Skin of body (tissue), 2 donors: ENCODE data around the gene PIK3R1. TPM values are rescaled to one million over a fixed set of nuclear protein-coding genes. Genes with fewer than 3 reads are reported as not detected.

Experiments
- DNase-seq: peaks from one replicate; lab custom pipeline; 2025; lab: John Stamatoyannopoulos, UW
- total RNA-seq: library from RNA; depleted of rRNA; stranded (reverse); fragments of >200 nt; gene quantifications from one replicate; pipeline ENCODE4 v1.2.3, GENCODE V29; 2014

The PIK3R1 gene
- total RNA-seq, 1 donor from 2014 or later: 85.4 TPM

- DNase-seq: no peak
These were observed 53.2 kb downstream of the PIK3R1 start for GRCh38 chr5:68268852-68269130.

- DNase-seq: no peak
These were observed 54.3 kb downstream of the PIK3R1 start for GRCh38 chr5:68269820-68270219.

GRCh38 chr5:68270399-68270975 lies 54.9 kb downstream of the PIK3R1 start:
- DNase-seq: no peak

- DNase-seq: no peak
These were observed 55.6 kb downstream of the PIK3R1 start for GRCh38 chr5:68271124-68271523.

- DNase-seq: no peak
These were observed 56.7 kb downstream of the PIK3R1 start for GRCh38 chr5:68272289-68272688.

- DNase-seq: peak; percentile 60
These were observed 58.3 kb downstream of the PIK3R1 start for GRCh38 chr5:68273717-68274409.

GRCh38 chr5:68274847-68275651 lies 59.5 kb downstream of the PIK3R1 start:
- DNase-seq: peak; percentile 66

GRCh38 chr5:68276740-68277139 lies 61.2 kb downstream of the PIK3R1 start:
- no peak for DNase-seq

GRCh38 chr5:68277431-68277830 lies 61.9 kb downstream of the PIK3R1 start:
- DNase-seq: no peak

GRCh38 chr5:68279984-68280383 lies 64.4 kb downstream of the PIK3R1 start:
- DNase-seq: no peak

- DNase-seq: no peak
These were observed 66.4 kb downstream of the PIK3R1 start for GRCh38 chr5:68282001-68282400.

GRCh38 chr5:68283766-68284165 lies 68.2 kb downstream of the PIK3R1 start:
- peak; percentile 21 for DNase-seq

- DNase-seq: no peak
These were observed 69.7 kb downstream of the PIK3R1 start for GRCh38 chr5:68285075-68285840.

- DNase-seq: peak; percentile 64
These were observed 70.5 kb downstream of the PIK3R1 start for GRCh38 chr5:68285851-68286611.

- no peak for DNase-seq
These were observed 71.0 kb downstream of the PIK3R1 start for GRCh38 chr5:68286612-68286912.

GRCh38 chr5:68287631-68287975 lies 72.0 kb downstream of the PIK3R1 start:
- DNase-seq: no peak

GRCh38 chr5:68287976-68288706 lies 72.6 kb downstream of the PIK3R1 start:
- peak; percentile 69 for DNase-seq

- peak; percentile 44 for DNase-seq
These were observed 73.2 kb downstream of the PIK3R1 start for GRCh38 chr5:68288707-68289134.

GRCh38 chr5:68289498-68289897 lies 73.9 kb downstream of the PIK3R1 start:
- no peak for DNase-seq

- DNase-seq: peak; percentile 73
These were observed 74.7 kb downstream of the PIK3R1 start for GRCh38 chr5:68290260-68290674.

- DNase-seq: no peak
These were observed 75.3 kb downstream of the PIK3R1 start for GRCh38 chr5:68290847-68291246.
